ENCODE measurements around the gene ADAM8. TPM values are rescaled to one million over a fixed set of nuclear protein-coding genes. Genes with fewer than 3 reads are reported as not detected.
A peak's percentile ranks its signal among the peaks of the same experiment; 100 is the strongest.

The ADAM8 gene
- total and polyA plus RNA-seq, 2 donors (not counting 1 experiment from before 2014, with no cell fraction given), result 0.23 to 2.0 TPM

- no peaks in the 10 kb centered on the region for H3K36me3 ChIP-seq (ENCODE audit: control insufficient read depth, insufficient read depth, low read length)
- no peaks in the 10 kb centered on the region for H3K27me3 ChIP-seq (ENCODE audit: control insufficient read depth, insufficient read depth, low read length)
- no peak overlapping the region for H3K9ac ChIP-seq (ENCODE audit: insufficient read depth, low read length)
- H3K4me2 ChIP-seq (ENCODE audit: extremely low read depth, insufficient read depth, low read length), result no peak overlapping the region
- H3K9me3 ChIP-seq (ENCODE audit: control insufficient read depth, insufficient read depth, low read depth, low read length), result no peaks in the 10 kb centered on the region
- peaks cover 27% of the 10 kb centered on the region for H3K4me1 ChIP-seq (ENCODE audit: control insufficient read depth, extremely low read depth, insufficient read depth, low read length)
- DNase-seq (ENCODE audit: low read depth in 2 of 2), result peak; percentile 32 to 46
- H2AFZ ChIP-seq (ENCODE audit: low read length), result peak overlapping the region; percentile 19
- H3K79me2 ChIP-seq (ENCODE audit: control insufficient read depth, insufficient read depth, low read length), result no peaks in the 10 kb centered on the region
- no peaks in the 10 kb centered on the region for H4K20me1 ChIP-seq (ENCODE audit: control insufficient read depth, extremely low read depth, insufficient read depth, low read length)
- peak in 1 of 2 donors; percentile 39 for TF ChIP-seq CTCF (conservative IDR thresholded peaks at IDR 0.05 in 1 of 2, IDR thresholded peaks at IDR 0.05 in 1 of 2; ENCODE audit: low read depth in 1 of 2, low read length in 2 of 2)
- no peak for TF ChIP-seq EZH2 (IDR thresholded peaks at IDR 0.05; ENCODE audit: low read length, missing control alignments)
- peak overlapping the region; percentile 89 for H3K27ac ChIP-seq (ENCODE audit: insufficient read depth, low read length)
- H3K4me3 ChIP-seq (replicated peaks in 1 of 4; ENCODE audit: control extremely low read depth in 1 of 4, insufficient read depth in 1 of 4, low read depth in 3 of 4, low read length in 4 of 4), result no peak overlapping the region
These were observed 19.1 kb downstream of the ADAM8 start for GRCh38 chr10:133257489-133258065.

GRCh38 chr10:133255323-133255722 lies 21.3 kb downstream of the ADAM8 start:
- DNase-seq (ENCODE audit: low read depth in 2 of 2), result no peak

More at GRCh38 chr10:133255323-133255722, 21.3 kb downstream of the ADAM8 start:
- H2AFZ ChIP-seq (ENCODE audit: low read length), result no peak overlapping the region
- no peaks in the 10 kb centered on the region for H3K9me3 ChIP-seq (ENCODE audit: control insufficient read depth, insufficient read depth, low read depth, low read length)
- H3K79me2 ChIP-seq (ENCODE audit: control insufficient read depth, insufficient read depth, low read length), result no peaks in the 10 kb centered on the region
- H3K27me3 ChIP-seq (ENCODE audit: control insufficient read depth, insufficient read depth, low read length), result no peaks in the 10 kb centered on the region
- TF ChIP-seq CTCF (conservative IDR thresholded peaks at IDR 0.05 in 1 of 2, IDR thresholded peaks at IDR 0.05 in 1 of 2; ENCODE audit: low read depth in 1 of 2, low read length in 2 of 2) (no peak), EZH2 (IDR thresholded peaks at IDR 0.05; ENCODE audit: low read length, missing control alignments) (no peak)
- H3K4me3 ChIP-seq (replicated peaks in 1 of 4; ENCODE audit: control extremely low read depth in 1 of 4, insufficient read depth in 1 of 4, low read depth in 3 of 4, low read length in 4 of 4), result no peak overlapping the region
- no peak overlapping the region for H3K9ac ChIP-seq (ENCODE audit: insufficient read depth, low read length)
- H3K4me1 ChIP-seq (ENCODE audit: control insufficient read depth, extremely low read depth, insufficient read depth, low read length), result peaks cover 20% of the 10 kb centered on the region
- no peak overlapping the region for H3K27ac ChIP-seq (ENCODE audit: insufficient read depth, low read length)
- H3K36me3 ChIP-seq (ENCODE audit: control insufficient read depth, insufficient read depth, low read length), result no peaks in the 10 kb centered on the region
- no peak overlapping the region for H3K4me2 ChIP-seq (ENCODE audit: extremely low read depth, insufficient read depth, low read length)
- no peaks in the 10 kb centered on the region for H4K20me1 ChIP-seq (ENCODE audit: control insufficient read depth, extremely low read depth, insufficient read depth, low read length)
